GM12878 (cell line): ENCODE measurements around the gene SLC29A4. TPM values are rescaled to one million over a fixed set of nuclear protein-coding genes. Genes with fewer than 3 reads are reported as not detected.

Experiments
- ATAC-seq: fragments of 200-7000 bp; cut with Tn5 transposase; 3 replicates; pipeline ENCODE4 v1.9.1; 2020; ENCODE audit warnings: mild to moderate bottlenecking, moderate library complexity
- BruUV-seq: library from RNA; stranded (reverse); fragments of 400-500 nt; replicated peaks from 2 replicates; lab custom pipeline; 2021; lab: Mats Ljungman, UMichigan
- CTCF ChIA-PET: fragments of 300-600 bp; sonication (Branson Sonifier 250); formaldehyde crosslinking; extraction: SDS; loops from one replicate; lab custom pipeline; 2021; ENCODE audit warnings: inconsistent platforms; lab: Yijun Ruan, JAX
- POLR2A ChIA-PET: fragments of 350-600 bp; formaldehyde crosslinking; extraction: SDS; loops from one replicate; lab custom pipeline; 2021; ENCODE audit warnings: inconsistent platforms; lab: Charles Lee
- RAD21 ChIA-PET: fragments of 300-600 bp; sonication (Branson Sonifier 250); formaldehyde crosslinking; loops from one replicate; lab custom pipeline; 2023; ENCODE audit warnings: antibody characterized with exemption; ENCODE audit not compliant: unreplicated experiment; lab: Charles Lee
- SMC1A ChIA-PET: fragments of 300-600 bp; sonication (Branson Sonifier 250); formaldehyde crosslinking; loops from one replicate; lab custom pipeline; 2023; ENCODE audit not compliant: unreplicated experiment, uncharacterized antibody; lab: Charles Lee
- DNase-seq: peaks from one replicate; pipeline ENCODE4 v3.0.0-alpha.2; 2011; ENCODE audit warnings: low read depth, low spot score
- FAIRE-seq: peaks from 3 replicates; lab custom pipeline; 2011; peaks lifted over from hg19 to GRCh38; lab: Jason Lieb, UNC
- H2AFZ ChIP-seq: 2 replicates; pipeline ENCODE4 v1.6.0; 2011; ENCODE audit warnings: low read depth, low read length, control low read depth; ENCODE audit not compliant: control insufficient read depth
- H3K27ac ChIP-seq: 2 replicates; pipeline ENCODE4 v1.5.1; 2011; ENCODE audit warnings: control low read depth; ENCODE audit not compliant: control insufficient read depth, insufficient read depth
- H3K27me3 ChIP-seq, 2 experiments: replicated peaks in 1 of 2; 2 replicates each; pipeline versions ENCODE4 v1.6.0 to v1.6.1; 2011; ENCODE audit warnings: low read length in 1 of 2; ENCODE audit not compliant: control insufficient read depth in 2 of 2, insufficient read depth in 2 of 2
- H3K36me3 ChIP-seq, 2 experiments: 2 replicates each; pipeline ENCODE4 v1.5.1; 2011; ENCODE audit warnings: low read length in 1 of 2; ENCODE audit not compliant: control insufficient read depth in 2 of 2, insufficient read depth in 2 of 2
- H3K4me1 ChIP-seq: 2 replicates; pipeline ENCODE4 v1.6.1; 2011; ENCODE audit warnings: mild to moderate bottlenecking, low read length, moderate library complexity, mixed read lengths; ENCODE audit not compliant: control insufficient read depth, insufficient read depth
- H3K4me2 ChIP-seq: 2 replicates; pipeline ENCODE4 v1.6.0; 2011; ENCODE audit warnings: control low read depth; ENCODE audit not compliant: control insufficient read depth, insufficient read depth
- H3K4me3 ChIP-seq: fragments of 200-600 bp; sonication (generic); 2 replicates; pipeline ENCODE4 v1.5.1; 2016
- H3K79me2 ChIP-seq: 2 replicates; pipeline ENCODE4 v1.6.0; 2011; ENCODE audit warnings: low read length; ENCODE audit not compliant: control insufficient read depth, insufficient read depth
- H3K9ac ChIP-seq: 2 replicates; pipeline ENCODE4 v1.8.0; 2011; ENCODE audit warnings: low read length, control low read depth, mixed read lengths; ENCODE audit not compliant: control insufficient read depth, insufficient read depth
- H3K9me3 ChIP-seq: replicated peaks from 3 replicates; pipeline ENCODE4 v1.5.1; 2011; ENCODE audit warnings: mild to moderate bottlenecking, low read length; ENCODE audit not compliant: control insufficient read depth, insufficient read depth
- H4K20me1 ChIP-seq: 2 replicates; pipeline ENCODE4 v1.6.0; 2011; ENCODE audit not compliant: control insufficient read depth, insufficient read depth
- ETV6 ChIP-seq, 2 experiments: fragments of 450-650 bp in 1 of 2; IDR thresholded peaks in 1 of 2; conservative IDR thresholded peaks in 1 of 2; 2 replicates each; pipeline ENCODE4 v1.6.1; 2014; ENCODE audit warnings: antibody characterized with exemption in 1 of 2, borderline replicate concordance in 1 of 2, low read depth in 1 of 2, mild to moderate bottlenecking in 1 of 2, moderate library complexity in 1 of 2
- IKZF1 ChIP-seq: fragments of 450-650 bp; conservative IDR thresholded peaks from 2 replicates; pipeline ENCODE4 v1.6.1; 2017; ENCODE audit warnings: antibody characterized with exemption, mild to moderate bottlenecking
- IRF5 ChIP-seq: fragments of 450-650 bp; IDR thresholded peaks from 2 replicates; pipeline ENCODE4 v1.6.1; 2017; ENCODE audit warnings: borderline replicate concordance
- KAT2A ChIP-seq: conservative IDR thresholded peaks from 2 replicates; pipeline ENCODE4 v1.6.1; 2011; ENCODE audit warnings: low read depth, low read length; ENCODE audit not compliant: control insufficient read depth
- MAX ChIP-seq: IDR thresholded peaks from 2 replicates; pipeline ENCODE4 v1.6.1; 2012; ENCODE audit warnings: low read depth, low read length, improper control_type of control experiment
- NBN ChIP-seq: fragments of 450-650 bp; IDR thresholded peaks from 2 replicates; pipeline ENCODE4 v1.6.1; 2016
- PKNOX1 ChIP-seq: fragments of 450-650 bp; IDR thresholded peaks from 2 replicates; pipeline ENCODE4 v1.6.1; 2016; ENCODE audit warnings: mild to moderate bottlenecking
- PRDM15 ChIP-seq: fragments of 450-650 bp; formaldehyde crosslinking; IDR thresholded peaks from 2 replicates; pipeline ENCODE4 v1.4.0; 2020; ENCODE audit warnings: mild to moderate bottlenecking, moderate library complexity
- RELA ChIP-seq: fragments of 450-650 bp; IDR thresholded peaks from 2 replicates; pipeline ENCODE4 v1.8.0; 2014; ENCODE audit warnings: borderline replicate concordance; ENCODE audit not compliant: partially characterized antibody
- SIX5 ChIP-seq: IDR thresholded peaks from 2 replicates; pipeline ENCODE4 v1.6.1; 2011; ENCODE audit warnings: mild to moderate bottlenecking, low read depth, low read length, moderate library complexity; ENCODE audit not compliant: severe bottlenecking
- SPI1 ChIP-seq: IDR thresholded peaks from 2 replicates; pipeline ENCODE4 v1.6.1; 2011; ENCODE audit warnings: low read depth, mild to moderate bottlenecking, low read length, moderate library complexity, borderline replicate concordance; ENCODE audit not compliant: insufficient read depth
- SRF ChIP-seq, 2 experiments: IDR thresholded peaks; 2 replicates each; pipeline ENCODE4 v1.6.1; 2011; ENCODE audit warnings: low read depth in 2 of 2, low read length in 2 of 2, mild to moderate bottlenecking in 1 of 2, moderate library complexity in 1 of 2
- SUPT20H ChIP-seq: IDR thresholded peaks from 2 replicates; pipeline ENCODE4 v1.6.1; 2011; ENCODE audit warnings: low read depth, mild to moderate bottlenecking, low read length, moderate library complexity, borderline replicate concordance; ENCODE audit not compliant: control insufficient read depth
- WGBS: methylation state at CpG from one replicate; pipeline ENCODE4 v1.1.6; 2016; ENCODE audit warnings: low lambda C conversion rate; ENCODE audit not compliant: insufficient replicate concordance, insufficient coverage; ENCODE audit errors: missing lambda C conversion rate; 5-methylcytosine and 5-hydroxymethylcytosine counted together
- in situ Hi-C: fragments of 300-500 bp; cut with MboI; formaldehyde crosslinking; loops from 9 replicates; pipeline ENCODE4 v1.14.3; 2018; ENCODE audit warnings: mixed read lengths
- intact Hi-C: fragments of 100-400 bp; cut with micrococcal nuclease; formaldehyde crosslinking; loops from one replicate; pipeline ENCODE4 v1.14.2; 2022; ENCODE audit not compliant: unreplicated experiment
- polyA plus RNA-seq, 11 experiments: library from polyadenylated mRNA; depleted of rRNA in 4 of 11; unstranded in 6 of 11; stranded (reverse) in 5 of 11; fragments of >200 nt; fragmentation: Nextera tagmentation in 4 of 11; fragmentation: Illumina TruSeq in 1 of 11; extraction: Ambion mirVana in 4 of 11; extraction: Trizol in 1 of 11; gene quantifications; 1 replicate in 1 of 11; 2 replicates in 10 of 11; pipeline versions ENCODE4 v1.2.1 to v1.2.3, GENCODE V29; 2011 to 2016; ENCODE audit warnings: inconsistent platforms in 2 of 11, missing spikeins in 2 of 11, low read depth in 1 of 11
- total RNA-seq, 4 experiments: library from RNA; depleted of rRNA in 3 of 4; stranded (reverse); fragments of >200 nt in 3 of 4; fragmentation: Illumina TruSeq in 1 of 4; extraction: Trizol in 1 of 4; gene quantifications; 2 replicates each; pipeline versions ENCODE4 v1.2.1 to v1.2.3, GENCODE V29; 2013 to 2021

SLC29A4 gene
- total and polyA plus RNA-seq, 10 of the 15 experiments (the other 5 are each of a cell fraction or from before 2014, with no cell fraction given): 0.11 to 0.72 (median 0.23) TPM; not detected in 3

GRCh38 chr7:5350600-5351385 lies 68.0 kb downstream of the SLC29A4 start (continued):
- no peak for TF ChIP-seq PRDM15 (CRISPR knock-in tag)
- no peak for TF ChIP-seq IKZF1
- no peak for TF ChIP-seq SRF (IDR thresholded peaks at IDR 0.05; ENCODE audit: low read depth in 2 of 2, low read length in 2 of 2)
- no peak for TF ChIP-seq SIX5
- TF ChIP-seq, all 136 proteins: peak for 0

- in situ Hi-C loops: no loop called here
- WGBS: 97% methylated on average over 34 of the region's 35 CpGs
- Histone ChIP-seq H3K36me3 (peaks cover 4 to 15% of the 10 kb centered on the region in 2 experiments), H2AFZ (no peak overlapping the region), H3K27ac (no peak overlapping the region), H3K9ac (no peak overlapping the region), H3K79me2 (peaks cover 3% of the 10 kb centered on the region), H3K27me3 (no peaks in the 10 kb centered on the region), H3K9me3 (no peaks in the 10 kb centered on the region), H3K4me3 (no peak overlapping the region), H3K4me2 (no peak overlapping the region), H3K4me1 (peaks cover 10% of the 10 kb centered on the region), H4K20me1 (no peaks in the 10 kb centered on the region)
- RAD21 ChIA-PET: no interaction called here
- SMC1A ChIA-PET: no interaction called here
- POLR2A ChIA-PET: no interaction called here
- intact Hi-C loops: no loop called here
- BruUV-seq: no TSS peak
- no peak for ATAC-seq
- FAIRE-seq: no peak
- CTCF ChIA-PET: interaction anchor here (0.6 to 1.2 kb wide), 2 partner anchors 14 to 207 kb away, joined by 3 to 4 read pairs; no protein-coding TSS in a partner anchor
- no peak for DNase-seq
- TF ChIP-seq NBN: no peak
- TF ChIP-seq MAX: no peak
- TF ChIP-seq IRF5: no peak
- TF ChIP-seq SPI1: no peak
- TF ChIP-seq RELA: no peak
- no peak for TF ChIP-seq SUPT20H
- no peak for TF ChIP-seq ETV6 (conservative IDR thresholded peaks at IDR 0.05 in 1 of 2, IDR thresholded peaks at IDR 0.05 in 1 of 2; ENCODE audit: borderline replicate concordance in 1 of 2, low read depth in 1 of 2)
- TF ChIP-seq PKNOX1: no peak
- TF ChIP-seq KAT2A: no peak
Observed at GRCh38 chr7:5351507-5352265, 68.9 kb downstream of the SLC29A4 start.
